Heart left ventricle (tissue), 13 donors: ENCODE data around the gene BBC3.

Experiments
- CTCF ChIP-seq, 12 donors: fragments of 200-600 bp; sonication (generic) in 4 of 12; IDR thresholded peaks; one replicate each; pipeline versions ENCODE4 v1.5.0 to v1.8.0; 2018 to 2022; ENCODE audit warnings: antibody characterized with exemption in 12 of 12, mild to moderate bottlenecking in 5 of 12
- POLR2A ChIP-seq, 2 donors: fragments of 450-650 bp; IDR thresholded peaks; one replicate each; pipeline ENCODE4 v1.6.1; 2017; ENCODE audit warnings: antibody characterized with exemption in 2 of 2, mild to moderate bottlenecking in 2 of 2, moderate library complexity in 2 of 2
- donor health status: ischemic (EF 13 %, LVEDD 7.1; RV severe dilation, severe dysfunction).
- donor health status: DM: no; HTN: yes; CAD: no.
- donor health status: DM: no; HTN: no; CAD: no.
- donor health status: ischemic (EF 25% LVEDD 6.9; RV normal size, moderate dysfunction).
- donor health status: ischemic (EF 25% LVEDD 5.7; RV mildly dilated, moderate dysfunction).
- donor health status: ischemic (EF 35%, LVEDD 5.7; RV mildly dilated, moderate dysfunction).
- donor health status: nonischemic (EF 11% LVEDD 7.7; RV severe dilation, severe dysfunction).
- donor health status: DM: yes; HTN: yes; CAD: no.
- donor health status: PGD.
- donor health status: ischemic (EF 29% LVEDD 5.4; RV normal size, mild dysfunction).
- donor health status: nonischemic (EF 23%, LVEDD 6.1; RV moderate dilation, normal function).

GRCh38 chr19:47232422-47233211, 1.6 kb upstream of the BBC3 start:
- no peak for TF ChIP-seq CTCF (IDR thresholded peaks at IDR 0.05)
- TF ChIP-seq POLR2A (IDR thresholded peaks at IDR 0.05): no peak
